LNCAP (cell line): ENCODE results near the gene VMO1.

Experiments
- TF ChIP-seq, protein P1 (sequence below): fragments of 450-650 bp; IDR thresholded peaks from 2 replicates; pipeline ENCODE4 v1.5.1; 2017; ENCODE audit warnings: mild to moderate bottlenecking

Gene VMO1

DNA sequence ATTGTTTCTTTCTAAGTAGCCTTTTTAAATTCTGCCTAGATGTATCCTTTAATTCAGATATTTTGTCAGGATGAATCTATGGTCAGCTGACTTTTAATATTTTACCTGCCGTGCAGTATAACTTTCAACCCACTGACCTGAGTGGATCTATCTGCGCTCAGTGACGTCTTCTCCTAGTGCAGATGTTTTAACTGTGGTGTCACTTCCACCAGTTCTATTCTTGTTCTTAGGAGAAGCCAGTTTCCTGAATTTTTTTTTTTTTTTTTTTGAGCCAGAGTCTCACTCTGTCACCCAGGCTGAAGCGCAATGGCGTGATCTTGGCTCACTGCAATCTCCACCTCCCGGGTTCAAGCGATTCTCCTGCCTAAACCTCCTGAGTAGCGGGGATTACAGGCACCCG lies 19.4 kb downstream of the VMO1 start:
- TF ChIP-seq, protein P1, sequence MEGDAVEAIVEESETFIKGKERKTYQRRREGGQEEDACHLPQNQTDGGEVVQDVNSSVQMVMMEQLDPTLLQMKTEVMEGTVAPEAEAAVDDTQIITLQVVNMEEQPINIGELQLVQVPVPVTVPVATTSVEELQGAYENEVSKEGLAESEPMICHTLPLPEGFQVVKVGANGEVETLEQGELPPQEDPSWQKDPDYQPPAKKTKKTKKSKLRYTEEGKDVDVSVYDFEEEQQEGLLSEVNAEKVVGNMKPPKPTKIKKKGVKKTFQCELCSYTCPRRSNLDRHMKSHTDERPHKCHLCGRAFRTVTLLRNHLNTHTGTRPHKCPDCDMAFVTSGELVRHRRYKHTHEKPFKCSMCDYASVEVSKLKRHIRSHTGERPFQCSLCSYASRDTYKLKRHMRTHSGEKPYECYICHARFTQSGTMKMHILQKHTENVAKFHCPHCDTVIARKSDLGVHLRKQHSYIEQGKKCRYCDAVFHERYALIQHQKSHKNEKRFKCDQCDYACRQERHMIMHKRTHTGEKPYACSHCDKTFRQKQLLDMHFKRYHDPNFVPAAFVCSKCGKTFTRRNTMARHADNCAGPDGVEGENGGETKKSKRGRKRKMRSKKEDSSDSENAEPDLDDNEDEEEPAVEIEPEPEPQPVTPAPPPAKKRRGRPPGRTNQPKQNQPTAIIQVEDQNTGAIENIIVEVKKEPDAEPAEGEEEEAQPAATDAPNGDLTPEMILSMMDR = no peak

DNA sequence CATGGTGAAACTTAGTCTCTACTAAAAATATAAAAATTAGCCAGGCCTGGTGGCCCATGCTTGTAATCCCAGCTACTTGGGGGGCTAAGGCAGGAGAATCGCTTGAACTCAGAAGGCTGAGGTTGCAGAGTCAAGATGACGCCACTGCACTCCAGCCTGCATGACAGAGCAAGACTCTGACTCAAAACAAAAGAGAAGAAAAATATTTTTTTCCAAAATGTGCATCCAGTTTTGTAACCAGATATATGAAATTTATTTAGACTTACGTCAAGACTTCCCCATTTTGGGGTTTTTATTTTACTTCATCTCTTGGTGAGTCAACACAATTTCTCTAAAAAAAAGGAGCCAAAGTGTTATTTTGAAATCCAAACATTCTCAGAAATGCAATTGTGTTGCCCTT lies 20.0 kb downstream of the VMO1 start:
- TF ChIP-seq, protein P1 = no peak

DNA sequence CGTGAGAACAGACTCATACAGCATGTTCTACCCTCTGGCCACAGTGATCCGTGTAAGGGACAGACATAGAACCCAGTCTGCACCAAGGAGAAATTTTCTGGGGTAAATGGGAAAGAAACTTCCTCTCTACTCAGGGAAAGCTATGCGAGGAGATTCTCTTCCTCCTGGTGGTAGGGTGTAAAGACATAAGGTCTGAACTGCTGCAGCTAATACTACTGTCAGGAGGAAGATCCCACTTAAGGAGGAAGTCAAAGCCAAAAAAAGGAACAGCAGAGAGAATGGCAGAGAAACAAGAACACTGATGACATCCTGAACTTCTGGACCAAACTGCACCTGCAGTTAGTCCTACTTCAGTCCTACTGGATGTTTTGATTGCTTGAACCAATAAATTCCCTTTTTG lies 21.6 kb downstream of the VMO1 start:
- TF ChIP-seq, protein P1 = no peak

DNA sequence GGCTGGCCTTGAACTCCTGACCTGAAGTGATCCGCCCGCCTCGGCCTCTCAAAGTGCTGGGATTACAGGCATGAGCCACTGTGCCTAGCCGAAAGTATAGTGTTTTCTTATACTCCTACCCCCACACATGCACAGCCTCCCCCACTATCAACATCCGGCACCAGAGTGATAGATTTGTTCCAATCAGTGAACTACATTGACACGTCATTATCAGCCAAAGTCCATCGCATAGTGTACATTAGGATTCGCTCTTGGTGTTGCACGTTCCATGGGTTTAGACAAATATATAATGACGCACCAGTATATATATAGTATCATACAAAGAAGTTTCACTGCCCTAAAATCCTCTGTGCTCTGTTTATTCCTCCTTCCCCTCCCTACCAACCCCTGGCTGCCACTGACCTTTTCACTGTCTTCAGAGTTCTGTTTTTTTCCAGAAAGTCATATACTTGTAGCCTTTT lies 26.4 kb downstream of the VMO1 start:
- TF ChIP-seq, protein P1 = no peak

DNA sequence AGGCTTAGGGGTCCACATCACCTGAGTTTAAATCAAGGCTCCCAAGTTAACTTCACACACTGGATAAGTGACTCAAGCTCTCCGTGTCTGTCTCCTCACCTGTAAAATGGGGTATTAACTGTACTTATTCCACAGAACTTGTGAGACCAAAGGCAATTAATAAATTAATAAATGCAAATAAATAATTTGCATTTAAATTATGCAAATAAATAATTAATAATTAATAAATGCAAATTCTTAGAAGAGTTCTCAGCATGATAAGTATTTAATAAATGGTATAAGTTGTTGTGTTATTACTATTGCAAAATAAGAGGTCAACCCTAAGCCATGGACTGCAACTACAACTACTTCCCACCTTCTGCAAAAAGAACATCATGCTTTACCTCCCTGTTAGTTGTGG lies 32.8 kb downstream of the VMO1 start:
- TF ChIP-seq, protein P1 = no peak

DNA sequence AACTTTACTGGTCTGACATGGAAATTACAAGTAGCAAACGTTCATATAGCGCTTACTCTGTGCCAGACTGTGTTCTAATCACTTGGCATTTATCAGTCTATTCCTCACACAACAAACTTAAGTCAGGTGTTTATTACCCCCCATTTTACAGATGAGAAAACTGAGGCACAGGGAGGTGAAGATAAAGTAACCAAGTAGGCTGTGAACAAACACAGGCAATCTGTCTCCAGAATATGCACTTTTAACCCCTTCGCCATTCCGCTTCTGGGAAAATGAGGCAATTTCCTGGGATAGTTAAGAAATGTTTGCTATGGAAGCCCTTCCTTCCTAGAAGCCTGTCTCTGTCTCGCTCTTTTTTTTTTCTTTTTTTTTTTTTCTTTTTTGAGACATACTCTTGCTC lies 34.2 kb downstream of the VMO1 start:
- TF ChIP-seq, protein P1 = no peak

DNA sequence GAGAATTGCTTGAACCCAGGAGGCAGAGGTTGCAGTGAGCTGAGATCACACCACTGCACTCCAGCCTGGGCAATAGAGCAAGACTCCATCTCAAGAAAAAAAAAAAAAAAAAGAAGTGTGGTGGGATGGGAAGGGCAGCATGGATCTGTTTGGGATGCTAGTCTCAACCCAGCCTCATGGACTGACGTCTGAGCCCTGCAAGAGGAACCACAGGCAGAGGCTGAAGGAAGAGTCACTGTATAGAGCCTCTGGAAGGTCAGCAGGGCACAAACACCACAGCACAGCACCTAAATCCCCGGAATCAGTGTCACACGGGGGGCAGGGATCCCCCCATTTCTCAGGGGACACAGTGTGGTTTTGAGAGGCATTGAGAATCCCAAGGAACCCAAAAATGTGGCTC lies 35.6 kb downstream of the VMO1 start:
- TF ChIP-seq, protein P1 = no peak

DNA sequence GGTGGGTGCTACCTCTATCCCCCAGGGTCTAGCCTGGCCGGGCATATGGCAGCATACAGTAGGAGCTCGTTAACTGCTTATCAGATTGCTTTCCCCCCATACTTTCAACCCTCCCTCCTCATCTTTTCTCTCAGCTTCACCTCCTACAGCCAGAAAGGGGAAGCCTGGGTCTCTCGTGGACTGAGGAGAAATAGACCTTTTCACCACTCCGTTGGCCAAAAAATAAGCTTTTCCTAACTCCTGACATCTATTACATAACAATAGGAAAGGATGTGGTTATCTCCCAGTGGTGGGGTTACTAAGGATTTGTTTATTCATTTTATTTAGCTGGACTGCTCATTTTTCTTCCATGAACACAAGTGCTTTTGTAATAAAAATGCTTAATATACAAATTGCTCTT lies 37.5 kb downstream of the VMO1 start:
- TF ChIP-seq, protein P1 = no peak
